Activated CD8-positive, alpha-beta memory T cell treated with anti-CD3 and anti-CD28 coated beads, Interleukin-2, amount 50 U/mL, for 24 hours (primary cell): ENCODE data around the gene GPLD1.
"Not testable (repeated sequence)": the region's sequence is repeated elsewhere in the genome, so short reads cannot be mapped to it uniquely, and the experiment has no call there.

ENCODE experiments used
- DNase-seq: peaks from one replicate; pipeline ENCODE4 v3.0.0-alpha.2; 2020; ENCODE audit errors: extremely low read depth

The GPLD1 gene, protein sequence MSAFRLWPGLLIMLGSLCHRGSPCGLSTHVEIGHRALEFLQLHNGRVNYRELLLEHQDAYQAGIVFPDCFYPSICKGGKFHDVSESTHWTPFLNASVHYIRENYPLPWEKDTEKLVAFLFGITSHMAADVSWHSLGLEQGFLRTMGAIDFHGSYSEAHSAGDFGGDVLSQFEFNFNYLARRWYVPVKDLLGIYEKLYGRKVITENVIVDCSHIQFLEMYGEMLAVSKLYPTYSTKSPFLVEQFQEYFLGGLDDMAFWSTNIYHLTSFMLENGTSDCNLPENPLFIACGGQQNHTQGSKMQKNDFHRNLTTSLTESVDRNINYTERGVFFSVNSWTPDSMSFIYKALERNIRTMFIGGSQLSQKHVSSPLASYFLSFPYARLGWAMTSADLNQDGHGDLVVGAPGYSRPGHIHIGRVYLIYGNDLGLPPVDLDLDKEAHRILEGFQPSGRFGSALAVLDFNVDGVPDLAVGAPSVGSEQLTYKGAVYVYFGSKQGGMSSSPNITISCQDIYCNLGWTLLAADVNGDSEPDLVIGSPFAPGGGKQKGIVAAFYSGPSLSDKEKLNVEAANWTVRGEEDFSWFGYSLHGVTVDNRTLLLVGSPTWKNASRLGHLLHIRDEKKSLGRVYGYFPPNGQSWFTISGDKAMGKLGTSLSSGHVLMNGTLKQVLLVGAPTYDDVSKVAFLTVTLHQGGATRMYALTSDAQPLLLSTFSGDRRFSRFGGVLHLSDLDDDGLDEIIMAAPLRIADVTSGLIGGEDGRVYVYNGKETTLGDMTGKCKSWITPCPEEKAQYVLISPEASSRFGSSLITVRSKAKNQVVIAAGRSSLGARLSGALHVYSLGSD

GRCh38 chr6:24489470-24489869 lies at the start of gene GPLD1:
TSS of gene GPLD1 (minus strand) at chr6:24489578. CDS start at chr6:24489511, 67 bp downstream.
- no peak for DNase-seq

DNA sequence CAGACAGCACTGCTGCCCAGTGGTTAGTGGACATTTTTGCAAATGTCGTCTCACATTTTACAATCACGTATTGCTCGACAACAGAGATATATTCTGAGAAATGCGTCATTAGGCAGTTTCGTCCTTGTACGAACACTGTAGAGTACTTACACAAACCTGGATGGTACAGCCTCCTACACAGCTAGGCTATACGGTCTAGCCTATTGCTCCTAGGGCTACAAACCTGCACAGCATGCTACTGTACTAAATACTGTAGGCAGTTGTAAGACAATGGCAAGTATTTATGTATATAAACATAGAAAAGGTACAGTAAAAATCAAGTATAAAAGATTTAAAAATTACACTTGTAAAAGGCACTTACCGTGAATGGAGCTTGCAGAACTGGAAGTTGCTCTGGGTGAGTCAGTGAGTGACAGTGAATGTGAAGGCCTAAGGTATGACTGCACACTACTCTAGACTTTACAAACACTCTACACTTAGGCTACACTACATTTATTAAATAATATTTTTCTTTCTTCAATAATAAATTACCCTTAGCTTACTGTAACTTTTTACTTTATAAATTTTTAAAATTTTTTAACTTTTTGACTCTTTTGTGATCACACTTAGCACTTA lies 48.5 kb upstream of the GPLD1 start:
- DNase-seq, result no peak

GRCh38 chr6:24537082-24537699 lies 47.8 kb upstream of the GPLD1 start:
- DNase-seq, result no peak

DNA sequence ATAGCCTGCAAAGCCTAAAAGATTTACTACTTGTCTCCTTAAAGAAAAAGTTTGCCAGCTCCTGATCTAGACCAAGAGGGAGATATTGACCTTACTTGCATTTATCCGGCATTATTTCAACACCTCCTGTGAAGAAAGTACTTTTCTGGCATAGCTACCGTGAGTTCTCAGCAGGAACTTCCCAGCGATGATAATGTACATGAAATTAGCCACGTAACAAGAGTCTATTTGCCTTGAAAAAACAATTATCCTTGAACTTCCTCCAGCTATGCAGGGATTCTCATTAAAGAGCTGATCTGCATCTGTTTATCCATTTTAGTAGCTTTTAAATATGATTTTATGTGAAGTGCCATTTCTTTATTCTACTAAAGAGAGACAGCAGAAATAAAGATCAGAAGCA lies 47.1 kb upstream of the GPLD1 start:
- DNase-seq, result no peak

DNA sequence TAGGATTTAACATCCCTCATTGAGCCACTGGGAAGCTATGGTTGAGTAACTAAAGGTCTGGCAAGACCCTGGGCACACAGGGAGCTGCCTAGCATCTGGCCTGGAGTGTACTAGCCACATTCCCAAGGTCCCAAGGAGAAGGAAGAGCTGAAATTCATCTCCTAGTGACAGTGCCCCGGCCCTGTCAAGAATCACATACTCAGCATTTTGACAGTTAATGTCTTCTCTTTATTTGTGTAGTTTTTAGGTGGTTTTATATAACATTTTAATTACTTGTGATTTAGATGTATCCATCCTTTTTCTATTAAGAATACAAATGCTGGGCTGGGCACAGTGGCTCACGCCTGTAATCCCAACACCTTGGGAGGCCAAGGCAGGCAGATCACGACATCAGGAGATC lies 45.8 kb upstream of the GPLD1 start:
- no peak for DNase-seq

DNA sequence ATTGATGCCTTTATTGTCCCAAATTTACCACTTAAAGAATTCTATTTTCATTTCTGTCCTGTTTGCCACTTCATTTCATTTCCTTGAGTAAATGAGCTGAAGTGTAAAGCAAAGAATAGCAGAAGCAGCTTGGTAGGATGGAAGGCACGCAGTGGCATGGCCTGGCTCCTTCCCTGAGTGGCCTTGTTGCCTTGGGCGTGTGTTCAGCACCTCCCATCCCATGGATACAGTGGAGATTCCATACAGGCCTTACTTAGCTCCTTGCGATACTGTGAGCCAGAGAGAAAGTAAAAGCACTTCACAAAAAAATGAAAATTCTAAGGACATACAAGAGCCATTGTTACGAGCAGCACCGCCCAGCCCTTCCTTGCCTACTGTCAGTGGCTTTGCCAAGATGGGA lies 45.0 kb upstream of the GPLD1 start:
- no peak for DNase-seq

DNA sequence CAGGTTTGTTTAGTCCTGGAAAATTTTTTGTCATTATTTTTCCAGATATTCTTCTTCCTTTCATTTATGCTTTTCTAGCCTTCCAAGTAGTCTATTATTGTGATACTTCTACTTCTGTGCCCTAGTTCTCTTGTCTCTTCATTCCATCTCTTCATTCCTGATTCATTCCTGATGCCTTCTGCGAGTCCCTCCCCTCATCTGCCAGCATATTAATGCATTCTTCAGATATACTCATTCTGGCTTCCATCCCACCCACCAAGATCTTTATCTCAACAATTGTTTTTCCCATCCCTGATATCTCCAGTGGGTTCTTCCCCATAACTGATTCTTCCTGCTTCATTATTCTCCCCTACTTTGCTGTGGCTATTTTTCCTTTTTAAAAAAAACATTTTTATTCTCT lies 40.6 kb upstream of the GPLD1 start:
- DNase-seq, result no peak

DNA sequence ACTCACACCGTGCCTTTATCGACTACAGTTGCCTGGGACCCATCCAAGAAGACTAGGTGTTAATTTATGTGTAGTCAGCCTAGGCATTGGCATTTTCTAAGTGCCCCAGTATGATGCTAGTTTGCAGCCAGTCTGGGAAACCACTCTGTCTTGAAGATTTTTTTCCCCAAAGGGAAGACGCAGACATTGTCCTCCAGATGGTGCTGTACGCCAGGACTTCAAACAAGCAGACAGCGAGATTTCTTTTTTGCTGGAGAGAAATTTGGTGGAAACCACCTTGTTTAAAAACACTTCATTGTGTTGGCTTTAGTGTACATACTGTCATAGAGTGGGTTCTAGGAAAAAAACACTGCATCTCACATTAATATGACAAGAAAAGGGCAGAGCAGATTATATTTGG lies 35.4 kb upstream of the GPLD1 start:
- no peak for DNase-seq

GRCh38 chr6:24524329-24524728 lies 35.0 kb upstream of the GPLD1 start:
- no peak for DNase-seq

- DNase-seq, result no peak
Measured at GRCh38 chr6:24522228-24523176, 33.1 kb upstream of the GPLD1 start.

DNA sequence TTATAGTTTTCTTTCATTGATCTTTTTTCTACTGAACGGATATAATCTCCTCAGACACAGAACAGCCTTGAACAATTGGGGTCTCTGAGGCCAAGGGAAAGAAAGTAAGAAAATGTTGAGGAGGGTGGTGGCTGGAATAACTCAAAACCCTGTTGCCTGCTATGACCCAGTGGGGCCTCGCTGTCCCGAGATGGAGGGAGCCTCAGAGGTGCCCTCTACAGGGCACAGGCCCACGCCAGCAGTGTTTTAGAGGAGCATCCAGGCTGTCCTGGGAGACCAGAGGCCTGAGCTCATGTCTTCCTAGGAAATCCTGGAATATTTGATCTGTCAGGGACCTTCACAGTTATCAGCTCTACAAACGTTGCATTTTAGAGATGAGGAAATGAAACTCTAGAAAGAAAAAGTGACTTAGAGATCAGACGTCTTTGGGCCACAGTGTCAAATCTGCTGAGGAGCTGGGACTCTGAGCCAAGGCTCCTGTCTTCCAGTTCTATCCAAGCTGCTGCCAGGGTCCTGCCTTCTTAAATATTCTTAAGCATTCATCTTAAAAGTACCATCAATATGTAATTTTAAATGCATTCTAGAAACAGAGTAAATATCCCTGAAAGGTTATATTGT lies 31.7 kb upstream of the GPLD1 start:
- no peak for DNase-seq

DNA sequence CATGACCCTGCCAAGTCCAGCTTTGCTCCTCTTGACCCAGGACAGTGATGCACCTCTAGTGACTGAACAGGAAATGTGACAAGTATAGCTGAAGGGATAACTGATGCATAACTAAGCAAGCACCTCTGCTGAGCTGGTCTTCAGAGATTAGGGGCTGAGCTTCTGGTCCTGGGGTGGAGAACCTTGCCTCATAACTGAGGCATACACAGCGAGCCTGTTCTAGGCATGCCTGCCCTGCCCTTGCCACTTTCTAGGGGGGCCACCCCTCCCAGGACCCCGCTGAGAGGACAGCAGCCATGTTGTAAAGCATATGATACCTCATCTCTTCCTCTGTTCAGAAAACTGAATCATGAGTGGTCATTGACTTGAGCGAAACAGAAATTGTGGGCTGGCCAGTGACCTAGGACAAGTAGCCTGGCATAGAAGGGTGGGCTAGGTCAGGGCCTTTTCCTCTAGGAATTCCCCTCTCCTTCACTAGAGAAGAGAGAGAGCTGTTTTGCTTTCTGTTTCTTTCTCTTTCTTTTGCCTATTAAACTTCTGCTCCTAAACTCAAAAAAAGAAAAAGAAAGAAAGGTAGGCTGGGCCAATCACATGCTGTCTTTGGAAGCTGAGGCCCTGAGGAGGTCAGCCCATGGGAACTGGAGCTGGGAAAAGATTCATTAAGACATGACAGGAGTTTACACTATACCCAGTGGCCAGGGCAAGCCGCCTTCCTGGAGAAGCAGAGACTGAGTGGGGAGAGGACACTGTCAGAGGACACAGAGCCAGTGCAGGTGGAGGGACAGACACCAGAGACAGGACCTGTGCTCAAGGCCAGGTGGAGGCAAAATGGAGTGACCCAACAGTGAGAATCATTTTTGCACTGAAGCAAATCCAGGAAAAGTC lies 28.5 kb upstream of the GPLD1 start:
- DNase-seq, result no peak

GRCh38 chr6:24513602-24514001 lies 24.2 kb upstream of the GPLD1 start:
- DNase-seq, result no peak

DNA sequence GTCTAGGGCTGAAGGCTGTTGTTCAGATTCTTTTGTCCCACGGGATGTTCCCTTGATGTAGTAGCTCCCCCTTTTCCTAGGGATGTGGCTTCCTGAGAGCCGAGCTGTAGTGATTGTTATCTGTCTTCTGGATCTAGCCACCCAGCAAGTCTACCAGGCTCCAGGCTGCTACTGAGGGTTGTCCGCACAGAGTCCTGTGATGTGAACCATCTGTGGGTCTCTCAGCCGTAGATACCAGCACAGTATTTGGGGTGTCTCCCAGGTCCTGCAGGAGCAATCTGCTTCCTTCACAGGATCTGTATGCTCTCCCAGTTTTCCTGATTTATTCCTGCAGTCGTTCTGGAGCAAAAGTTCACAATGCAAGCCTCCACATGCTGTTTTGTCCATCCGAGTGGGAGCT lies 22.6 kb upstream of the GPLD1 start:
- not testable (repeated sequence) for DNase-seq

- no peak for DNase-seq
Measured at GRCh38 chr6:24506814-24507520, 17.6 kb upstream of the GPLD1 start.

GRCh38 chr6:24504649-24505586 lies 15.5 kb upstream of the GPLD1 start:
- no peak for DNase-seq

GRCh38 chr6:24504287-24504648 lies 14.9 kb upstream of the GPLD1 start:
- no peak for DNase-seq

DNA sequence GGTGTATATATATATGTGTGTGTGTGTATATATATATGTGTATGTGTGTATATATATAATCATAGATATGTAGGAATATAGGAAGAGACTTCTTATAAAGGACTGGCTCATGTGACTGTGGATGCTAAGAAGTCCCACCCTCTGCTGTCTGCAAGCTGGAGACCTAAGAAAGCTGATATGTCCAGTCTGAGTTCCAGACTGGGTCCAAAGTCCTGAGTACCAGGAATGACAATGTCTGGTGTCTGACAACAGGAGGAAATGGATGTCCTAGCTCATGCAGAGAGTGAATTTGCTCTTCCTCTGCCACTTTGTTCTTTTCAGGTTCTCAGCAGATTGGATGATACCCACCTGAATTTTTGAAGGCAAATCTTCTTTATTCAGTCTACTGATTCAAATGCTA lies 12.5 kb upstream of the GPLD1 start:
- DNase-seq, result no peak
